Tibial nerve (tissue), 4 donors: ENCODE results near the gene HLCS. TPM values are rescaled to one million over a fixed set of nuclear protein-coding genes. Genes with fewer than 3 reads are reported as not detected.

Source experiments
- DNase-seq, 2 donors: peaks; one replicate each; pipeline ENCODE4 v3.0.0-alpha.2; 2019; ENCODE audit warnings: low spot score in 2 of 2
- H3K27ac ChIP-seq, 4 donors: fragments of 200-600 bp; sonication (generic) in 3 of 4; one replicate each; pipeline ENCODE4 v1.5.1; 2017 to 2019; ENCODE audit warnings: mild to moderate bottlenecking in 1 of 4
- H3K27me3 ChIP-seq, 2 donors: fragments of 200-600 bp; sonication (generic) in 1 of 2; one replicate each; pipeline versions ENCODE4 v1.5.1 to v1.6.0; 2017 to 2019
- H3K36me3 ChIP-seq, 3 donors: fragments of 200-600 bp; sonication (generic); one replicate each; pipeline ENCODE4 v1.5.1; 2018 to 2019
- H3K4me1 ChIP-seq, 4 donors: fragments of 200-600 bp; sonication (generic) in 3 of 4; one replicate each; pipeline ENCODE4 v1.5.1; 2017 to 2019
- H3K4me3 ChIP-seq, 4 donors: fragments of 200-600 bp; sonication (generic) in 3 of 4; one replicate each; pipeline ENCODE4 v1.5.1; 2017 to 2019; ENCODE audit warnings: mild to moderate bottlenecking in 1 of 4, moderate library complexity in 1 of 4
- H3K9me3 ChIP-seq, 4 donors: fragments of 200-600 bp; sonication (generic) in 3 of 4; one replicate each; pipeline ENCODE4 v1.5.1; 2017 to 2019
- CTCF ChIP-seq, 5 experiments: fragments of 200-600 bp in 3 of 5; fragments of 450-650 bp in 2 of 5; sonication (generic) in 3 of 5; IDR thresholded peaks; one replicate each; pipeline ENCODE4 v1.5.1; 2016 to 2019; ENCODE audit warnings: antibody characterized with exemption in 5 of 5, mild to moderate bottlenecking in 3 of 5, moderate library complexity in 2 of 5
- EP300 ChIP-seq, 2 donors: sonication (generic); formaldehyde crosslinking; IDR thresholded peaks; one replicate each; pipeline ENCODE4 v1.6.1; 2017; ENCODE audit warnings: antibody characterized with exemption in 2 of 2, mild to moderate bottlenecking in 1 of 2
- POLR2A ChIP-seq, 2 donors: fragments of 450-650 bp; IDR thresholded peaks; one replicate each; pipeline ENCODE4 v1.6.1; 2017; ENCODE audit warnings: antibody characterized with exemption in 2 of 2, mild to moderate bottlenecking in 2 of 2, moderate library complexity in 2 of 2
- WGBS, 2 donors: methylation state at CpG; one replicate each; pipeline ENCODE4 v1.1.5; 2018; 5-methylcytosine and 5-hydroxymethylcytosine counted together
- total RNA-seq, 4 donors: library from RNA; depleted of rRNA; stranded (reverse); fragments of >200 nt; gene quantifications; one replicate each; pipeline ENCODE4 v1.1.0, GENCODE V29; 2016

HLCS gene
- total RNA-seq, 4 donors from 2014 or later = 14.4 to 19.0 (median 17.4) TPM

DNA sequence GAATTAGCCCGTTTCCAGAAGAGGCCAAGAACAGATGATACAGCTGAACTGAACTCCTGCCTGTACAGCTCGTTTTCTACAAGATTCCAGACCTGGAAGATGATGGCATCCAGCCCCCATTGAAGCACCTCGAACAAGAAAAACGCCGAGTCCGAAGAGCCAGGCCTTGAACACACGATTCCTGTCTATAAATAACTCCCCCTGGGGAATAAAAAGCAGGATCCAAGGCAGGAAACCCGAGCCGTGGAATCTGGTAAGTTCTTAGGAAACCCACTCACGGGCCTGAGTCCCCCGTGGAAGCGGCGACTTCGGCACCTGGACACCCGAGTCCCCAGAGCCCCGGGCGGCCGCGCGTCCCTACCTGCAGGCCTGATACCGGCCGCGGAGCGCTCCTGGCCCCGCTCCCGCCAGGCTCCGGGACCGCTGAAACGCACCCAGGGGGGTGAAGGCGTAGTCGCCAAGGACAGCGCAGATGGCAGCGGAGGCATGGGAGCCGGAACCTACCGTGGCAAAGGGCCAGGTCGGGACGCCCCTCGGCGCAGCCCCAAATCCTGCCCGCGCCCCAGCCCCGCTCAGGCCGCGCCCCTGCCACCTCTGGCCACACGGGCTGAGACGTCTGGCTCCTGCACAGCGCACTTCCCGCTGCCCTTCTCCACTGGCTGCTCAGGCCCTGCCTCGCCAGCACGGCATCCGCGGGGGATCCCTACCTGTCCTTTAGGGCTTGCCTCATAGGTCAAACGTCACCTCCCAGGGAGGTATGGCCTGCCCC, 14.0 kb upstream of the HLCS start:
- Histone ChIP-seq H3K9me3 (no peaks in the 10 kb centered on the region), H3K4me1 (peaks cover 0 to 29% (median 15%) of the 10 kb centered on the region in 4 donors), H3K4me3 (peak overlapping the region; percentile 18 to 55 (median 29)), H3K36me3 (no peaks in the 10 kb centered on the region), H3K27ac (peak overlapping the region in 1 of 4 donors; percentile 42), H3K27me3 (peaks cover 0 to 7% of the 10 kb centered on the region in 2 donors)
- no peak for TF ChIP-seq CTCF (IDR thresholded peaks at IDR 0.05)
- TF ChIP-seq EP300 (IDR thresholded peaks at IDR 0.05) = no peak
- no peak for TF ChIP-seq POLR2A (IDR thresholded peaks at IDR 0.05)
- no peak for DNase-seq
- 6 to 8% methylated on average over 30 to 50 of the region's 53 CpGs for WGBS, 2 donors

DNA sequence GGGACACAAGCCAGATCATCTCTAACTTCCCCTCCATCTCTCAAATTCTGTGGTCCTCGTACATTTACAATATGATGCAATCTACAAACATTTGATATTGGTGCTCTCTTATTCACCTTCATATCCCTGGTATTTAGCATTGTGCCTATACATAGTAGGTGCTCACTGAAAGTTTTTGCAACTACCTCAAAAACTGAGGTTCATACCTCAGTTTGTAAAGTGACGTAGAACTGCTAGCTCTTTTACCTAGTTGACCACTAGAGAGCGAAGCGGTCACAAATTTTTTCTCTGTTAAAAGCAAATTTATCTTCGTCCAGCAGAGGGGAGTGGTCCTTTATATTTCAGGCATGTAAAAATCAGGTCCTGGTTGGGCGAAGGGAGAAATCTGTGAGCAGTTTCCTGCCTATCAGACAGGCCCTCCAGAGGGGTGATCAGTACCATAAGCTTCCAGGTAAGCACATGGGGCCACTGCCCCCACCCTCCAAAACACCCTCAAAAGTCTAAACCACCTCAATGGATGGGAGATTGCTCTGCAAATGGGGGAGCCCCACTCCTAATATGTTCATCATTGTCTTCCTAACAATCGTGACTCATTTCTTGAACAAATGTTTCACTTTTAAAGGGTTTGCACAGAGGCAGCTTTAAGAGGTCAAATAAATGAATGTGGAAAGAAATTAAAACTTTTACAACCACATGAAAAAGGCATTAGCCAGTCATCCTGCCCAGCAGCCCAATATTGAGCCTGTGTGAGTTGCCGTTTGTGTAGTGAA, 10.6 kb upstream of the HLCS start:
- Histone ChIP-seq H3K27ac (peak overlapping the region in 1 of 4 donors; percentile 21), H3K27me3 (peaks cover 0 to 7% of the 10 kb centered on the region in 2 donors), H3K36me3 (no peaks in the 10 kb centered on the region), H3K4me1 (peaks cover 0 to 29% (median 15%) of the 10 kb centered on the region in 4 donors), H3K4me3 (no peak overlapping the region), H3K9me3 (no peaks in the 10 kb centered on the region)
- TF ChIP-seq CTCF (IDR thresholded peaks at IDR 0.05) (peak; percentile 36 to 84 (median 63)), EP300 (IDR thresholded peaks at IDR 0.05) (no peak)
- peak in 1 of 2 donors; percentile 44 for DNase-seq
- 8 to 16% methylated on average over 8 of the region's 8 CpGs for WGBS, 2 donors

DNA sequence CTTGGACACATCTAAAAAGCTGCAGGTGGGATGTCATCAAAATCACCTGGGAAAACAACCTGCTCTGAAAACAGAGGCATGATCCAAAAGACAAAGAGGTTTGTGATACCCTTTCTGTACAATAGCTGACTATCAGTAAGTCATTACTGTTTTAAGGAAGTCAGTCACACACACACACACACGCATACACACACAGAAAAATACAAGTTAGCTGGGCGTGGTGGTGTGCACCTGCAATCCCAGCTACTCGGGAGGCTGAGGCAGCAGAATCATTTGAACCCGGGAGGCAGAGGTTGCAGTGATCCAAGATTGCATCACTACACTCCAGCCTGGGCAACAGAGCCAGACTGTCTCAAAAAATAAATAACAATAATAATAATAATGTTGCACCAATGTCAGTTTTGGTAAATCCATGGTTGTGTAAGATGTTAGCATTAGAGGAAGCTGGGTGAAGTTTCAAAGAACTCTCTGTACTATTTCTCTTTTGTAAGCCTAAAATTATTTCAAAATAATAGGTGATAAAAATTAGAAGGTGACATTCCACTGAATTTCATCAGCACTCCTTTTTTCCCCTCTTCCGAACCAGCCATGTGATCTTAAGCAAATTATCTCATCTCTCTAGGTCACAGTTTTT, 9.9 kb upstream of the HLCS start:
- TF ChIP-seq POLR2A (IDR thresholded peaks at IDR 0.05) = no peak
- peak in 1 of 2 donors; percentile 7 for TF ChIP-seq EP300 (IDR thresholded peaks at IDR 0.05)
- TF ChIP-seq CTCF (IDR thresholded peaks at IDR 0.05) = no peak

GRCh38 chr21:36974851-36975192, 8.4 kb upstream of the HLCS start:
- WGBS, 2 donors = 76% methylated on average over 6 of the region's 6 CpGs
- Histone ChIP-seq H3K27ac (no peak overlapping the region), H3K27me3 (no peaks in the 10 kb centered on the region), H3K4me1 (peaks cover 0 to 18% (median 4%) of the 10 kb centered on the region in 4 donors), H3K36me3 (no peaks in the 10 kb centered on the region), H3K4me3 (no peak overlapping the region), H3K9me3 (no peaks in the 10 kb centered on the region)
- TF ChIP-seq CTCF (IDR thresholded peaks at IDR 0.05) (no peak), POLR2A (IDR thresholded peaks at IDR 0.05) (no peak), EP300 (IDR thresholded peaks at IDR 0.05) (no peak)
- no peak for DNase-seq

More for the DNA sequence above, 9.9 kb upstream of the HLCS start:
- Histone ChIP-seq H3K27me3 (peaks cover 0 to 7% of the 10 kb centered on the region in 2 donors), H3K9me3 (no peaks in the 10 kb centered on the region), H3K4me1 (peaks cover 0 to 29% (median 15%) of the 10 kb centered on the region in 4 donors), H3K36me3 (no peaks in the 10 kb centered on the region), H3K27ac (peak overlapping the region in 1 of 4 donors; percentile 21), H3K4me3 (no peak overlapping the region)
- WGBS, 2 donors = 72 to 81% methylated on average over 5 of the region's 5 CpGs
- no peak for DNase-seq
